Loucy (cell line): ENCODE measurements around the gene TAS2R31.

Source experiments
- EZH2phosphoT487 ChIP-seq: fragments of 200-600 bp; IDR thresholded peaks from 2 replicates; pipeline ENCODE4 v1.6.1; 2018; ENCODE audit warnings: antibody characterized with exemption, mild to moderate bottlenecking, moderate library complexity, borderline replicate concordance
- TF ChIP-seq, protein P1 (sequence below): fragments of 200-600 bp; sonication (generic); conservative IDR thresholded peaks from 2 replicates; pipeline ENCODE4 v1.5.1; 2014; ENCODE audit warnings: mild to moderate bottlenecking, antibody characterized with exemption, low read length

DNA sequence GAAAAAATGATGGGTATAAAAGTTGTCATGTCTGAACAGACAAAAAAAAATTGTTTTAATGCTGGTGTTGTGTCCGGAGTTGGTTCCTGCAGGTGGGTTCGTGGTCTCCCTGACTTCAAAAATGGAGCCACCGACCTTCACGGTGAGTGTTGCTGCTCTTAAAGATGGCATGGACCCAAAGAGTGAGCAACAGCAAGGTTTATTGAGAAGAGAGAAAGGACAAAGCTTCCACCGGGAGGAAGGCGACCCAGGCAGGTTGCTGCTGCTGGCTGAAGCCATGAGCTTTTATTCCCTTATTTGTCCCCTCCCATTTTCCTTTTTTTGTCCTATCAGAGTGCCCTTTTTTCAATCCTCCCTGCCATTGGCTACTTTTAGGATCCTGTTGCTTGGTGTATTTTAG, at the start of gene TAS2R31:
- TF ChIP-seq, protein P1, sequence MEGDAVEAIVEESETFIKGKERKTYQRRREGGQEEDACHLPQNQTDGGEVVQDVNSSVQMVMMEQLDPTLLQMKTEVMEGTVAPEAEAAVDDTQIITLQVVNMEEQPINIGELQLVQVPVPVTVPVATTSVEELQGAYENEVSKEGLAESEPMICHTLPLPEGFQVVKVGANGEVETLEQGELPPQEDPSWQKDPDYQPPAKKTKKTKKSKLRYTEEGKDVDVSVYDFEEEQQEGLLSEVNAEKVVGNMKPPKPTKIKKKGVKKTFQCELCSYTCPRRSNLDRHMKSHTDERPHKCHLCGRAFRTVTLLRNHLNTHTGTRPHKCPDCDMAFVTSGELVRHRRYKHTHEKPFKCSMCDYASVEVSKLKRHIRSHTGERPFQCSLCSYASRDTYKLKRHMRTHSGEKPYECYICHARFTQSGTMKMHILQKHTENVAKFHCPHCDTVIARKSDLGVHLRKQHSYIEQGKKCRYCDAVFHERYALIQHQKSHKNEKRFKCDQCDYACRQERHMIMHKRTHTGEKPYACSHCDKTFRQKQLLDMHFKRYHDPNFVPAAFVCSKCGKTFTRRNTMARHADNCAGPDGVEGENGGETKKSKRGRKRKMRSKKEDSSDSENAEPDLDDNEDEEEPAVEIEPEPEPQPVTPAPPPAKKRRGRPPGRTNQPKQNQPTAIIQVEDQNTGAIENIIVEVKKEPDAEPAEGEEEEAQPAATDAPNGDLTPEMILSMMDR = no peak
- no peak for TF ChIP-seq EZH2phosphoT487
